Measurements from ENCODE around the gene TUBA3C.

TUBA3C gene

DNA sequence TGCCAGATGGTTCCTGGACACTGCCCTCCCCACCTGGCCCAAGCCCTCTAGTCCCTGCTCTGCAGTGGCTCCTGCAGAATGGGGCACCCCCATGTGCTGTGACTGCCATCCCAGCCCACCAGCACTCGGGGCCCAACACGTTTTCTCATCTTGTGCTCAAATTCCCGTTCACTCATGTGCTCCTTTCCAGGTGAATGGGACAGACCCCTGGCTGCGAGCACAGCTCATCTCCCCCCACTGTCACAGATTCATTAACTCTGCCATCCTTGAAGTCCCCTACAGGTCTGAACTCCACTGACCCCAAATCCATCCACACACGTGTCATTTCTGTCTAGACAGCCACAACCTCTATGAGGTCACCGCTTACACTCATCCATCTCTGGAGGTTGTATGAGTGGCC lies 23.6 kb downstream of the TUBA3C start:
- ATAC-seq: no peak
- TF ChIP-seq CSDC2 (CRISPR knock-in tag; IDR thresholded peaks at IDR 0.05) (no peak), ARNTL (CRISPR knock-in tag; IDR thresholded peaks at IDR 0.05; ENCODE audit: borderline replicate concordance, low read depth) (no peak), RARB (CRISPR knock-in tag; IDR thresholded peaks at IDR 0.05) (no peak), ZC3H10 (CRISPR knock-in tag; IDR thresholded peaks at IDR 0.05) (no peak), ZFP3 (CRISPR knock-in tag; IDR thresholded peaks at IDR 0.05) (no peak), CSRNP3 (CRISPR knock-in tag; IDR thresholded peaks at IDR 0.05) (no peak), ESRRG (CRISPR knock-in tag; IDR thresholded peaks at IDR 0.05) (no peak), TCF4 (CRISPR knock-in tag; IDR thresholded peaks at IDR 0.05; ENCODE audit: borderline replicate concordance) (no peak), POU6F1 (CRISPR knock-in tag; IDR thresholded peaks at IDR 0.05; ENCODE audit: borderline replicate concordance, low read depth) (no peak), ZNF565 (CRISPR knock-in tag; conservative IDR thresholded peaks at IDR 0.05; ENCODE audit: low read depth) (no peak), PPARA (CRISPR knock-in tag; IDR thresholded peaks at IDR 0.05; ENCODE audit: borderline replicate concordance) (no peak), ISL1 (CRISPR knock-in tag; IDR thresholded peaks at IDR 0.05) (no peak), TOX (CRISPR knock-in tag; IDR thresholded peaks at IDR 0.05; ENCODE audit: borderline replicate concordance) (no peak), ZNF8 (CRISPR knock-in tag; IDR thresholded peaks at IDR 0.05) (no peak), SNAI2 (CRISPR knock-in tag; IDR thresholded peaks at IDR 0.05) (no peak), GLIS3 (CRISPR knock-in tag; IDR thresholded peaks at IDR 0.05) (no peak), ZNF70 (CRISPR knock-in tag; IDR thresholded peaks at IDR 0.05) (no peak), ZFP30 (CRISPR knock-in tag; IDR thresholded peaks at IDR 0.05) (no peak)
- TF ChIP-seq, protein P1, sequence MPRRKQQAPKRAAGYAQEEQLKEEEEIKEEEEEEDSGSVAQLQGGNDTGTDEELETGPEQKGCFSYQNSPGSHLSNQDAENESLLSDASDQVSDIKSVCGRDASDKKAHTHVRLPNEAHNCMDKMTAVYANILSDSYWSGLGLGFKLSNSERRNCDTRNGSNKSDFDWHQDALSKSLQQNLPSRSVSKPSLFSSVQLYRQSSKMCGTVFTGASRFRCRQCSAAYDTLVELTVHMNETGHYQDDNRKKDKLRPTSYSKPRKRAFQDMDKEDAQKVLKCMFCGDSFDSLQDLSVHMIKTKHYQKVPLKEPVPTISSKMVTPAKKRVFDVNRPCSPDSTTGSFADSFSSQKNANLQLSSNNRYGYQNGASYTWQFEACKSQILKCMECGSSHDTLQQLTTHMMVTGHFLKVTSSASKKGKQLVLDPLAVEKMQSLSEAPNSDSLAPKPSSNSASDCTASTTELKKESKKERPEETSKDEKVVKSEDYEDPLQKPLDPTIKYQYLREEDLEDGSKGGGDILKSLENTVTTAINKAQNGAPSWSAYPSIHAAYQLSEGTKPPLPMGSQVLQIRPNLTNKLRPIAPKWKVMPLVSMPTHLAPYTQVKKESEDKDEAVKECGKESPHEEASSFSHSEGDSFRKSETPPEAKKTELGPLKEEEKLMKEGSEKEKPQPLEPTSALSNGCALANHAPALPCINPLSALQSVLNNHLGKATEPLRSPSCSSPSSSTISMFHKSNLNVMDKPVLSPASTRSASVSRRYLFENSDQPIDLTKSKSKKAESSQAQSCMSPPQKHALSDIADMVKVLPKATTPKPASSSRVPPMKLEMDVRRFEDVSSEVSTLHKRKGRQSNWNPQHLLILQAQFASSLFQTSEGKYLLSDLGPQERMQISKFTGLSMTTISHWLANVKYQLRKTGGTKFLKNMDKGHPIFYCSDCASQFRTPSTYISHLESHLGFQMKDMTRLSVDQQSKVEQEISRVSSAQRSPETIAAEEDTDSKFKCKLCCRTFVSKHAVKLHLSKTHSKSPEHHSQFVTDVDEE (CRISPR knock-in tag; IDR thresholded peaks at IDR 0.05): no peak

DNA sequence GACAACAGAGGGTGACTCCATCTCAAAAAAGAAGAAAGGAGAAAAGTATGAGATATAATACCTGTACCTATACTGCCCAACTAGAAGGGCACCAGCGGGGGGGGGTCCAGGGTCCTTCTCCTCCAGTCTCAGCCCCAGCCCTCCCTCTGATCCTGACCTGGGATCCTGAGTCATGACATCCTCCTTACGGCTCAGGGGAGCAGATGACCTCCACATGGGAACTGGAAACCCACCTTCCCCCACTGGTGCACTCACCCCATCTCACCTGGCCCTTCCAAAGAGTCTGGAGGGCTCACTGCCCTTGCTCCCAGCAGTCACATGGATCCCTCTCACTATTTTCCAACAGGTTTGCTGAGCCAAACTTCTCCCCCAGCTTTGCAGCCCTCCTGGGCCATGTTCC lies 24.2 kb downstream of the TUBA3C start:
- no peak for ATAC-seq

More for the DNA sequence above, 24.2 kb downstream of the TUBA3C start:
- TF ChIP-seq ESRRG (CRISPR knock-in tag; IDR thresholded peaks at IDR 0.05) (no peak), POU6F1 (CRISPR knock-in tag; IDR thresholded peaks at IDR 0.05; ENCODE audit: borderline replicate concordance, low read depth) (no peak), ARNTL (CRISPR knock-in tag; IDR thresholded peaks at IDR 0.05; ENCODE audit: borderline replicate concordance, low read depth) (no peak), ZNF8 (CRISPR knock-in tag; IDR thresholded peaks at IDR 0.05) (no peak), ISL1 (CRISPR knock-in tag; IDR thresholded peaks at IDR 0.05) (no peak)
- TF ChIP-seq, protein P2, sequence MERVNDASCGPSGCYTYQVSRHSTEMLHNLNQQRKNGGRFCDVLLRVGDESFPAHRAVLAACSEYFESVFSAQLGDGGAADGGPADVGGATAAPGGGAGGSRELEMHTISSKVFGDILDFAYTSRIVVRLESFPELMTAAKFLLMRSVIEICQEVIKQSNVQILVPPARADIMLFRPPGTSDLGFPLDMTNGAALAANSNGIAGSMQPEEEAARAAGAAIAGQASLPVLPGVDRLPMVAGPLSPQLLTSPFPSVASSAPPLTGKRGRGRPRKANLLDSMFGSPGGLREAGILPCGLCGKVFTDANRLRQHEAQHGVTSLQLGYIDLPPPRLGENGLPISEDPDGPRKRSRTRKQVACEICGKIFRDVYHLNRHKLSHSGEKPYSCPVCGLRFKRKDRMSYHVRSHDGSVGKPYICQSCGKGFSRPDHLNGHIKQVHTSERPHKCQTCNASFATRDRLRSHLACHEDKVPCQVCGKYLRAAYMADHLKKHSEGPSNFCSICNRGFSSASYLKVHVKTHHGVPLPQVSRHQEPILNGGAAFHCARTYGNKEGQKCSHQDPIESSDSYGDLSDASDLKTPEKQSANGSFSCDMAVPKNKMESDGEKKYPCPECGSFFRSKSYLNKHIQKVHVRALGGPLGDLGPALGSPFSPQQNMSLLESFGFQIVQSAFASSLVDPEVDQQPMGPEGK (CRISPR knock-in tag; IDR thresholded peaks at IDR 0.05; ENCODE audit: borderline replicate concordance): no peak
- TF ChIP-seq, protein P1 (CRISPR knock-in tag; IDR thresholded peaks at IDR 0.05): no peak

Measured in SK-N-SH treated with all-trans-retinoic acid at 6 μM for 48 hours (cell line).